Endothelial cell of umbilical vein (primary cell): ENCODE data around the gene FAM181A.

Experiments
- FOS ChIP-seq: IDR thresholded peaks from 2 replicates; pipeline ENCODE4 v1.6.1; 2011; ENCODE audit warnings: mild to moderate bottlenecking, low read length, moderate library complexity, borderline replicate concordance; ENCODE audit not compliant: insufficient read depth
- POLR2A ChIP-seq: IDR thresholded peaks from 2 replicates; pipeline ENCODE4 v1.6.1; 2012; ENCODE audit warnings: low read depth, mild to moderate bottlenecking, control low read depth, low read length
- POLR2AphosphoS5 ChIP-seq: IDR thresholded peaks from 2 replicates; pipeline ENCODE4 v1.6.1; 2012; ENCODE audit warnings: low read depth, mild to moderate bottlenecking, control low read depth, low read length, moderate library complexity; ENCODE audit not compliant: insufficient read depth
- TF ChIP-seq, protein P1 (sequence below): IDR thresholded peaks from 2 replicates; pipeline ENCODE4 v1.6.1; 2011; ENCODE audit not compliant: insufficient read depth, insufficient read length
- TF ChIP-seq, protein P2 (sequence below), 2 donors: IDR thresholded peaks; 1 replicate in 1 of 2; 2 replicates in 1 of 2; pipeline ENCODE4 v1.5.1; 2011; ENCODE audit warnings: low read length in 2 of 2, mild to moderate bottlenecking in 2 of 2, moderate library complexity in 2 of 2, control low read depth in 1 of 2, inconsistent platforms in 1 of 2, low read depth in 1 of 2; ENCODE audit not compliant: insufficient read depth in 1 of 2; ENCODE audit errors: extremely low read depth in 1 of 2

- TF ChIP-seq, protein P1, sequence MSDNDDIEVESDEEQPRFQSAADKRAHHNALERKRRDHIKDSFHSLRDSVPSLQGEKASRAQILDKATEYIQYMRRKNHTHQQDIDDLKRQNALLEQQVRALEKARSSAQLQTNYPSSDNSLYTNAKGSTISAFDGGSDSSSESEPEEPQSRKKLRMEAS, result no peak
- TF ChIP-seq POLR2A, result no peak
- TF ChIP-seq, protein P2, sequence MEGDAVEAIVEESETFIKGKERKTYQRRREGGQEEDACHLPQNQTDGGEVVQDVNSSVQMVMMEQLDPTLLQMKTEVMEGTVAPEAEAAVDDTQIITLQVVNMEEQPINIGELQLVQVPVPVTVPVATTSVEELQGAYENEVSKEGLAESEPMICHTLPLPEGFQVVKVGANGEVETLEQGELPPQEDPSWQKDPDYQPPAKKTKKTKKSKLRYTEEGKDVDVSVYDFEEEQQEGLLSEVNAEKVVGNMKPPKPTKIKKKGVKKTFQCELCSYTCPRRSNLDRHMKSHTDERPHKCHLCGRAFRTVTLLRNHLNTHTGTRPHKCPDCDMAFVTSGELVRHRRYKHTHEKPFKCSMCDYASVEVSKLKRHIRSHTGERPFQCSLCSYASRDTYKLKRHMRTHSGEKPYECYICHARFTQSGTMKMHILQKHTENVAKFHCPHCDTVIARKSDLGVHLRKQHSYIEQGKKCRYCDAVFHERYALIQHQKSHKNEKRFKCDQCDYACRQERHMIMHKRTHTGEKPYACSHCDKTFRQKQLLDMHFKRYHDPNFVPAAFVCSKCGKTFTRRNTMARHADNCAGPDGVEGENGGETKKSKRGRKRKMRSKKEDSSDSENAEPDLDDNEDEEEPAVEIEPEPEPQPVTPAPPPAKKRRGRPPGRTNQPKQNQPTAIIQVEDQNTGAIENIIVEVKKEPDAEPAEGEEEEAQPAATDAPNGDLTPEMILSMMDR (IDR thresholded peaks at IDR 0.05; ENCODE audit: extremely low read depth in 1 of 2, insufficient read depth in 1 of 2, low read depth in 1 of 2, low read length in 2 of 2), result no peak
- TF ChIP-seq POLR2AphosphoS5, result no peak
- TF ChIP-seq FOS, result no peak
These were observed 1.7 kb upstream of the FAM181A start for GRCh38 chr14:93925374-93925895.
